ENCODE data around the gene RPS6KL1.

The RPS6KL1 gene

DNA sequence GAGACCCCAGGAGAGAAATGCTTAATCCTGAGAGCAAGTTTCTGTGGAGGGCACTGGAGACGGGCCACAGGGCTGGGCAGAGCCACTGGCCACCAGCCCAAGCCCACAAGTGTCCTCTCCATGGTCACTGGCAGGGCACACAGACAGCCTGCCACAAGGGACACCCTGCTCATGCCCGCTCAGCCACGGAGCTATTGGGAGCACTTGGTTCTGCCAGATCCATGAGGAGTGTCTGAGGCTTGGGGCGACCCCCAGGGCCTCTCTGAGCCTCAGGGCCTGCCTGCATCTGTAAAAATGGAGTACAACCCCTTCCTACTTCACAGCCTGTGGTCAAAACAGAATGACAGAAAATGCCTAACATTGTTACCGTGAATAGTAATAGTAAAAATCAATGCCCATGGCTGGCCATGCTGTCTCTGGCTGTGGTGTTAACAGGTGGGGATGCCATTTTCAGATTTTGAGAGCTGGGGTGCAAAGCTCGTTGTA, 29.2 kb upstream of the RPS6KL1 start:
- no peak for DNase-seq (ENCODE audit: low read depth)
- H3K4me3 ChIP-seq (ENCODE audit: low read depth, low read length) = no peak overlapping the region
- TF ChIP-seq, protein P1, sequence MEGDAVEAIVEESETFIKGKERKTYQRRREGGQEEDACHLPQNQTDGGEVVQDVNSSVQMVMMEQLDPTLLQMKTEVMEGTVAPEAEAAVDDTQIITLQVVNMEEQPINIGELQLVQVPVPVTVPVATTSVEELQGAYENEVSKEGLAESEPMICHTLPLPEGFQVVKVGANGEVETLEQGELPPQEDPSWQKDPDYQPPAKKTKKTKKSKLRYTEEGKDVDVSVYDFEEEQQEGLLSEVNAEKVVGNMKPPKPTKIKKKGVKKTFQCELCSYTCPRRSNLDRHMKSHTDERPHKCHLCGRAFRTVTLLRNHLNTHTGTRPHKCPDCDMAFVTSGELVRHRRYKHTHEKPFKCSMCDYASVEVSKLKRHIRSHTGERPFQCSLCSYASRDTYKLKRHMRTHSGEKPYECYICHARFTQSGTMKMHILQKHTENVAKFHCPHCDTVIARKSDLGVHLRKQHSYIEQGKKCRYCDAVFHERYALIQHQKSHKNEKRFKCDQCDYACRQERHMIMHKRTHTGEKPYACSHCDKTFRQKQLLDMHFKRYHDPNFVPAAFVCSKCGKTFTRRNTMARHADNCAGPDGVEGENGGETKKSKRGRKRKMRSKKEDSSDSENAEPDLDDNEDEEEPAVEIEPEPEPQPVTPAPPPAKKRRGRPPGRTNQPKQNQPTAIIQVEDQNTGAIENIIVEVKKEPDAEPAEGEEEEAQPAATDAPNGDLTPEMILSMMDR (IDR thresholded peaks at IDR 0.05; ENCODE audit: low read depth, low read length, missing control alignments) = no peak

DNA sequence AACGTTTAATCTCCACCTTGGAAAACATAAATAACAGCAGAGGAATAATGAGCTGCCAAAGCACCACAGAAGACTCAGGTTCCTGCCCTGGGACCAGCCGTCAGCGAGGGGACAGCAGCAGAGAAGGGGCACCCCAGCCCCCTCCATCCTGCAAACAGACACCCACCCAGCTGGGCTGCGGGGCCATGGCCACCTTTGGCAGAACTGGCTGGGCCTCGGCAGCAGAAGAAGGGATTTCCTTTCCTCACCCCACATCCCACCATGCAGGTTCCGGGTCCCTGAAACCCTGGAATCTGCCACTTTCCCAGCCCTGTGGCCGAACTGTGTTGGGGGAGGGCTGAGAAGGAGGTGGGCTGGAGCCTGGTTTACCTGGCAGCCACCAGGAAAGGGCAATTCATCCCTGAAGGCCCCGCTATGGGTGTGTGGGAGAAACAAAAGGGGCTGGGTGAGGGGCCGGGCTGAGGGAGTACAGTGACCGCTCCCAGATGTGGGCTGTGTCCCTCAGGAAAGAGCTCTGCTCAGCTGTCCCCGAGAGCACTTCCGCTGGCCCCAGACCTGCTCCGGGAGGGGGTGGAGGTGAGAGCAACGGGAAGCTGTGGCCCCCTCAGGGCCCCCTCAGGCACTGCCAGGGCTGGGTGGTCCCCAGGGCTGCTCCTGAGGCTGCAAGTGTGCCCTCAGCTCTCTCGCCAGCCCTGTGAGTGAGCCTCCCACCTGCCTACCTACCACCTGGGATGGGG, 28.6 kb upstream of the RPS6KL1 start:
- no peak for DNase-seq (ENCODE audit: low read depth)
- H3K4me3 ChIP-seq (ENCODE audit: low read depth, low read length) = no peak overlapping the region
- TF ChIP-seq, protein P1 (IDR thresholded peaks at IDR 0.05; ENCODE audit: low read depth, low read length, missing control alignments) = no peak

DNA sequence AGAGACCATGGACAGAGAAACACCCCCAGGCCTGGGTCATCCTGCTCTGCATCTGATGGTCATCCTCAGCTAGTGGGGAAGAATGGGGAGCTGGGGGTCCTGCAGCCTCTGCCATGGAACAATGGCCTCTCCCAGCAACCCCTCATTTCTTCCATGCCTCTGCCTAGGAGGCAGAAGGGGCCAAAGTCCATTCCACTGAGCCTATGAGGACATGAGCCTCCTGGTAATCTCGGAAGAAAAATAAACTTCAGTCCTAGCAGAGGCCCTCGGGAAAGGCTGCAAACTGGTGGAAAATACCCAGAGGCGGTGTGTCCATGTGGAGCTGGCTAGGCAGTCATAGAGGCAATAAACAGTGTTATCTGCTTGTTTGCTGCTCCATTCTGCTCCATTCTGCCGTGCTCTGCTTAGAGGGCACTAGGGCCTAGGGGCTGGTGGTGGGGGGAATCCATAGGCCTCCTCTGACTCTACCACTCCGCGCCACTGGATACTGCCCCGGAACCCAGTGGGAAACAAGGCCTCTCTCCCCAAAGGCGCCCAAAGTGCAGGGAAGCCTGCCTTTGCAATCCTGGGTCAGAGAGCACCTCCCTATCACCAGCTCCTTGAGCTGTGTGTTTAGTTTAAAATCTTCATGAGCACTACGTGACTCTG, 27.9 kb upstream of the RPS6KL1 start:
- no peak for DNase-seq (ENCODE audit: low read depth)
- TF ChIP-seq, protein P1 (IDR thresholded peaks at IDR 0.05; ENCODE audit: low read depth, low read length, missing control alignments) = no peak
- H3K4me3 ChIP-seq (ENCODE audit: low read depth, low read length) = no peak overlapping the region

DNA sequence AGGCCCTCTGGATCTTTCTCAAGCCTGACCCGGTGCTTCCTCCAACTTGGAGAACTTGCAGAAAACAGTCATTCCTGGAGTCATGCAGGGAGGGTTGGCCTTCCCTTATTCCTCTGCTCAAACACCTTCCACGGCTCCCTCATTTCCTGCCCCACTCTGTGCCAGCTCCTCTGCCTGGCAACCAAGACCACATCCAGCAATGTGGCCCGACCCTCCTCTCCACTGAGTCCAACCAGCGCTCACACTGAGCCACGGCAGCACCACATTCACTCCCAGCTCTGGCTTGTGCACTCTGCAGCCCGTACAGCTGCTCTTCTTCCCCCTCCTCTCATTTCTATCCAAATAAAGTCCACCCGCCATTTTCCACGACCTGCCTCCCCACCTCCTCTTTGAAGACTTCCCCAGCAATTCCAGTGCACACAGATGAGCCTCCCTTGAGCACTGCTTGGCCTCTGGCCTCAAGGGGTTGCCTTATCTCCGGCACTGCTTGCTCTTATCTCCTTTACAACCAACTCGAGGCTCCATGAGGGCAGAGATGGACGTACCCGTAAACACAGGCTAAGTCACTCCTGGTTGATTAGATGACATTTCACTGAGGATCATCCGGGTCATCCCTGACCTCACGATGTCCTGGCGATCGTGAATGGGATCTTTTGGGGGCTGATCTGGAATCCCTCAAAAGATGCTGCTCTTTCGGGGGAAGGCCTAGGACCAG, 27.0 kb upstream of the RPS6KL1 start:
- no peak for DNase-seq (ENCODE audit: low read depth)
- no peak overlapping the region for H3K4me3 ChIP-seq (ENCODE audit: low read depth, low read length)
- TF ChIP-seq, protein P1 (IDR thresholded peaks at IDR 0.05; ENCODE audit: low read depth, low read length, missing control alignments) = no peak

DNA sequence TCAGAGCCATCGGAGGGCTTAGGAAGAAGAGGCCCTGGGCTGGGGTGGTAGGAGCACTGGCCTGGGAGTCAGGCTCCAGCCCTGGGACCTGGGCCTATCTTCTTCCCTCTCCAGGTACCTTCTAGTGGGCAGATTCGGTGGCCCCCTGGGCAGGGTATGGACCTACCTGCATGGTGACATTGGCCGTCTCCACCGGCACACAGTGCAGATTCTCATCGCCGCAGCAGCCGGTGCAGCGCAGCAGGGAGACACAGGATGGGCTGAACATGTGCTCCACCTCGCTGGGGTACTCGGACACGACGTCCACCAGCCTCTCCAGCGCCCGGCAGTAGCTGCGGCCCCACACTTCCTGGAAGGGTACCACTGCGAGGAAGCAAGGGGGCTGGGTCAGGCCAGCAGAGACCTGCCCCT, 26.1 kb upstream of the RPS6KL1 start:
- no peak for DNase-seq (ENCODE audit: low read depth)
- TF ChIP-seq, protein P1 (IDR thresholded peaks at IDR 0.05; ENCODE audit: low read depth, low read length, missing control alignments) = no peak
- H3K4me3 ChIP-seq (ENCODE audit: low read depth, low read length) = no peak overlapping the region

DNA sequence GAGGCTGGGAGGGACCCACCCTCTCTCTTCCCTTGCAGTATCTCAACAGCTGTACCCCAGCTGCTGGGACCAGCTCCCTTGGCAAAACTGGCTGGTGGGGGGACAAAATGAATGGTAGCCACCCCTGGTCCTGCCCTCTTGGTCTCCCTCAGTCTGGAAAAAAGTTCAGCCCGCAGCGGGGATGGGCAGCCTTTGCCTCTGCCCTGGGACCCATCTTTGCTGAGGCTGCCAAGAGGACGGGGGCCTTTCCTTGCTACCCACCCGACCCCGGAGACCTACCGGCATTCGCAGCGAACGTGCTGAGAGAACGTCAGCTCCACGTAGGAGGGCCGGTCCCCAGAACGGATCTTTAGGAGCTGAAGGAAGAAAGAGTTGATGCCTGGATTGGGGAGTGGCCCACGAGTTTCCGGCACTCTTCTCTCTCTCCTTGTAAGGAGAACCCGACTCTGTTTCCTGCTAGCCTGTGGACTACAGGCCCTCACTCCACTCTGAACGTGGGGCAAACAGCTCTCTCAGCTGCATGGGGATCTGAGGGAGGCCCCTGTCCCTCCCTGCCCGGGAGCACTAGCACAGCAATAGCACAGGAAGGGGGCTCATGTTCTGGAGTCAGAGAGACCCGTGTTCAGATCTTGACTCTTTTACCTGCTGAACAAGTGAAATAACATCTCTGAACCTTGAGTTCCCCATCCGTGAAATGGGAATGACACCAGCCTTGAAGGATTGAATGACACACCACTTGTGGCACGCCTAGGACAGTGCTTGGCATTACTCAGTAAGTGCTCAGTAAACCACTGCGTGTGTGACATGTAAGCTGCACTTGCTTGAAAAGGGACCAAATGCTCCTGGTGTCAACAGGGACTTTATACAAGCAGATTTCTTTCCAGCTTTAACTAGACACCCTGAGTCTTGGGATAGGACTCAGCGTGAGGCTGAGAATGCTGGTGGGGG, 25.4 kb upstream of the RPS6KL1 start:
- DNase-seq (ENCODE audit: low read depth) = no peak
- TF ChIP-seq, protein P1 (IDR thresholded peaks at IDR 0.05; ENCODE audit: low read depth, low read length, missing control alignments) = no peak
- H3K4me3 ChIP-seq (ENCODE audit: low read depth, low read length) = no peak overlapping the region

Measured in GM12864 (cell line).